CD14-positive monocyte (primary cell): ENCODE data around the gene NUAK1. TPM values are rescaled to one million over a fixed set of nuclear protein-coding genes. Genes with fewer than 3 reads are reported as not detected.

Experiments
- DNase-seq, 3 donors: peaks; one replicate each; pipeline ENCODE4 v3.0.0-alpha.2; 2011 to 2022
- H2AFZ ChIP-seq: 2 replicates; pipeline ENCODE4 v1.6.0; 2012; ENCODE audit warnings: mild to moderate bottlenecking, low read depth, low read length, inconsistent platforms; ENCODE audit not compliant: insufficient read depth, poor library complexity, severe bottlenecking
- H3K27ac ChIP-seq, 2 donors: 1 replicate in 1 of 2; 2 replicates in 1 of 2; pipeline ENCODE4 v1.5.1; 2012 to 2013; ENCODE audit warnings: low read length in 2 of 2, control low read depth in 1 of 2, inconsistent platforms in 1 of 2, low read depth in 1 of 2, mild to moderate bottlenecking in 1 of 2
- H3K27me3 ChIP-seq, 2 donors: one replicate each; pipeline versions ENCODE4 v1.6.0 to v1.6.1; 2011 to 2013; ENCODE audit warnings: low read length in 2 of 2; ENCODE audit not compliant: control insufficient read depth in 2 of 2, insufficient read depth in 2 of 2
- H3K36me3 ChIP-seq, 2 donors: replicated peaks in 1 of 2; 1 replicate in 1 of 2; 2 replicates in 1 of 2; pipeline versions ENCODE4 v1.5.1 to v1.6.1; 2012 to 2013; ENCODE audit warnings: low read length in 2 of 2, control low read depth in 1 of 2, inconsistent platforms in 1 of 2, mild to moderate bottlenecking in 1 of 2; ENCODE audit not compliant: insufficient read depth in 2 of 2, control insufficient read depth in 1 of 2
- H3K4me1 ChIP-seq, 2 donors: 1 replicate in 1 of 2; 2 replicates in 1 of 2; pipeline versions ENCODE4 v1.5.1 to v1.6.1; 2012 to 2013; ENCODE audit warnings: low read length in 2 of 2, control low read depth in 1 of 2, inconsistent platforms in 1 of 2, mild to moderate bottlenecking in 1 of 2, moderate library complexity in 1 of 2; ENCODE audit not compliant: insufficient read depth in 2 of 2, control insufficient read depth in 1 of 2
- H3K4me2 ChIP-seq: replicated peaks from 2 replicates; pipeline ENCODE3; 2012; ENCODE audit warnings: low read length, moderate library complexity, mild to moderate bottlenecking; ENCODE audit not compliant: poor library complexity, severe bottlenecking; ENCODE audit errors: extremely low read depth
- H3K4me3 ChIP-seq, 3 experiments: fragments of 200-600 bp in 1 of 3; sonication (generic) in 1 of 3; replicated peaks in 1 of 3; 1 replicate in 2 of 3; 2 replicates in 1 of 3; pipeline ENCODE4 v1.5.1; 2011 to 2013; ENCODE audit warnings: low read length in 3 of 3, mild to moderate bottlenecking in 3 of 3, control low read depth in 2 of 3, low read depth in 2 of 3, inconsistent platforms in 1 of 3, moderate library complexity in 1 of 3
- H3K79me2 ChIP-seq: 2 replicates; pipeline ENCODE4 v1.6.0; 2012; ENCODE audit warnings: mild to moderate bottlenecking, control low read depth, inconsistent platforms, low read length, moderate library complexity; ENCODE audit not compliant: insufficient read depth
- H3K9ac ChIP-seq: 2 replicates; pipeline ENCODE4 v1.6.0; 2017; ENCODE audit warnings: low read length, mild to moderate bottlenecking; ENCODE audit not compliant: insufficient read depth, poor library complexity, severe bottlenecking
- H3K9me3 ChIP-seq, 2 donors: replicated peaks in 1 of 2; 1 replicate in 1 of 2; 2 replicates in 1 of 2; pipeline versions ENCODE4 v1.5.1 to v1.6.1; 2012 to 2013; ENCODE audit warnings: low read length in 2 of 2, control low read depth in 1 of 2; ENCODE audit not compliant: control insufficient read depth in 1 of 2, insufficient read depth in 1 of 2
- H4K20me1 ChIP-seq: 2 replicates; pipeline ENCODE4 v1.6.0; 2012; ENCODE audit warnings: mild to moderate bottlenecking, low read length, control low read depth, moderate library complexity; ENCODE audit not compliant: insufficient read depth
- H3K27ac Mint-ChIP-seq, 7 donors: one replicate each; pipeline ENCODE4 v1.8.0; 2020; ENCODE audit warnings: mild to moderate bottlenecking in 7 of 7, mixed read lengths in 7 of 7, moderate library complexity in 6 of 7, inconsistent platforms in 2 of 7
- H3K27me3 Mint-ChIP-seq, 3 donors: one replicate each; pipeline ENCODE4 v1.8.0; 2021 to 2022; ENCODE audit warnings: low read depth in 3 of 3, mild to moderate bottlenecking in 3 of 3, mixed read lengths in 3 of 3, moderate library complexity in 3 of 3, inconsistent platforms in 1 of 3
- H3K36me3 Mint-ChIP-seq, 2 donors: one replicate each; pipeline ENCODE4 v1.8.0; 2020; ENCODE audit warnings: mixed read lengths in 2 of 2, inconsistent platforms in 1 of 2, mild to moderate bottlenecking in 1 of 2
- H3K4me1 Mint-ChIP-seq: one replicate; pipeline ENCODE4 v1.8.0; 2020; ENCODE audit warnings: mild to moderate bottlenecking, mixed read lengths
- H3K4me3 Mint-ChIP-seq, 2 donors: one replicate each; pipeline ENCODE4 v1.8.0; 2020; ENCODE audit warnings: mild to moderate bottlenecking in 2 of 2, mixed read lengths in 2 of 2, moderate library complexity in 1 of 2
- H3K9me3 Mint-ChIP-seq, 7 donors: one replicate each; pipeline ENCODE4 v1.8.0; 2020 to 2022; ENCODE audit warnings: mixed read lengths in 7 of 7, mild to moderate bottlenecking in 6 of 7, moderate library complexity in 6 of 7, inconsistent platforms in 2 of 7
- CTCF ChIP-seq: fragments of 200-600 bp; IDR thresholded peaks from one replicate; pipeline ENCODE4 v1.8.0; 2022; ENCODE audit warnings: antibody characterized with exemption, mild to moderate bottlenecking
- WGBS: methylation state at CpG from one replicate; pipeline ENCODE4 v1.1.5; 2013; ENCODE audit warnings: missing lambda C conversion rate; ENCODE audit not compliant: insufficient coverage; 5-methylcytosine and 5-hydroxymethylcytosine counted together
- intact Hi-C, 2 donors: fragments of 100-400 bp; cut with micrococcal nuclease; formaldehyde crosslinking; loops; one replicate each; pipeline versions ENCODE4 v1.15.0 to v1.15.1; 2023
- polyA plus RNA-seq, 3 donors: library from polyadenylated mRNA; depleted of rRNA in 1 of 3; unstranded in 2 of 3; stranded (reverse) in 1 of 3; fragments of 300-500 nt in 2 of 3; fragments of >200 nt in 1 of 3; fragmentation: Illumina TruSeq in 2 of 3; gene quantifications; 1 replicate in 2 of 3; 2 replicates in 1 of 3; pipeline ENCODE4 v1.2.3, GENCODE V29; 2012 to 2021

Gene NUAK1
- polyA plus RNA-seq, 3 donors: not detected

GRCh38 chr12:106073179-106073578, 65.6 kb downstream of the NUAK1 start:
- Histone ChIP-seq H3K27ac (no peak overlapping the region), H4K20me1 (no peaks in the 10 kb centered on the region), H3K4me3 (no peak overlapping the region), H3K9me3 (peaks cover 0 to 3% of the 10 kb centered on the region in 2 donors), H3K27me3 (peaks cover 0 to 2% of the 10 kb centered on the region in 2 donors), H3K4me1 (no peaks in the 10 kb centered on the region), H2AFZ (no peak overlapping the region), H3K4me2 (no peak overlapping the region), H3K79me2 (no peaks in the 10 kb centered on the region), H3K36me3 (no peaks in the 10 kb centered on the region), H3K9ac (no peak overlapping the region)
- no peak overlapping the region for H3K27ac Mint-ChIP-seq
- peaks cover 5 to 9% (median 7%) of the 10 kb centered on the region in 3 donors for H3K27me3 Mint-ChIP-seq
- no peak for TF ChIP-seq CTCF
- no peak for DNase-seq
- H3K36me3 Mint-ChIP-seq: no peaks in the 10 kb centered on the region
- WGBS: 100% methylated on average over 1 of the region's 3 CpGs
- no peak overlapping the region for H3K4me3 Mint-ChIP-seq
- intact Hi-C loops: no loop called here
- no peaks in the 10 kb centered on the region for H3K4me1 Mint-ChIP-seq
- H3K9me3 Mint-ChIP-seq: peaks cover 0 to 4% (median 0%) of the 10 kb centered on the region in 7 donors

- no peak overlapping the region for H3K27ac ChIP-seq
- H3K4me3 ChIP-seq: no peak overlapping the region
- H3K79me2 ChIP-seq: no peaks in the 10 kb centered on the region
- H2AFZ ChIP-seq: no peak overlapping the region
- no peak overlapping the region for H3K27ac Mint-ChIP-seq
- H3K4me1 Mint-ChIP-seq: no peaks in the 10 kb centered on the region
- intact Hi-C loops: no loop called here
- no peak overlapping the region for H3K9ac ChIP-seq
- DNase-seq: no peak
- H3K9me3 Mint-ChIP-seq: peaks cover 0 to 4% (median under 1%) of the 10 kb centered on the region in 7 donors
- peaks cover 0 to 2% of the 10 kb centered on the region in 2 donors for H3K27me3 ChIP-seq
- H3K4me3 Mint-ChIP-seq: no peak overlapping the region
- no peaks in the 10 kb centered on the region for H3K36me3 Mint-ChIP-seq
- no peaks in the 10 kb centered on the region for H3K36me3 ChIP-seq
- no peaks in the 10 kb centered on the region for H4K20me1 ChIP-seq
- no peak overlapping the region for H3K4me2 ChIP-seq
- WGBS: 50% methylated on average over 1 of the region's 2 CpGs
- peaks cover 0 to 3% of the 10 kb centered on the region in 2 donors for H3K9me3 ChIP-seq
- no peak for TF ChIP-seq CTCF
- H3K4me1 ChIP-seq: no peaks in the 10 kb centered on the region
- peaks cover 5 to 9% (median 7%) of the 10 kb centered on the region in 3 donors for H3K27me3 Mint-ChIP-seq
Observed at GRCh38 chr12:106072751-106073150, 66.0 kb downstream of the NUAK1 start.
